Activated naive CD4-positive, alpha-beta T cell treated with anti-CD3 and anti-CD28 coated beads, Interleukin-2, amount 50 U/mL, for 72 hours (primary cell): ENCODE results near the gene RASGRP2. TPM values are rescaled to one million over a fixed set of nuclear protein-coding genes. Genes with fewer than 3 reads are reported as not detected.

Experiments used
- ATAC-seq, 2 donors: fragments of 150-1000 bp; cut with Tn5 transposase; 2 replicates each; pipeline ENCODE4 v1.10.0; 2021; ENCODE audit warnings: mild to moderate bottlenecking in 2 of 2, moderate library complexity in 2 of 2
- DNase-seq, 2 donors: peaks; one replicate each; pipeline ENCODE4 v3.0.0; 2021 to 2022; ENCODE audit warnings: low spot score in 2 of 2
- H3K27ac Mint-ChIP-seq, 2 donors: one replicate each; pipeline ENCODE4 v1.8.0; 2022; ENCODE audit warnings: mild to moderate bottlenecking in 2 of 2, mixed read lengths in 2 of 2
- H3K36me3 Mint-ChIP-seq, 2 donors: one replicate each; pipeline ENCODE4 v1.8.0; 2022; ENCODE audit warnings: mixed read lengths in 2 of 2
- H3K9me3 Mint-ChIP-seq, 2 donors: one replicate each; pipeline ENCODE4 v1.8.0; 2022; ENCODE audit warnings: mixed read lengths in 2 of 2
- total RNA-seq, 2 donors: library from RNA; stranded (reverse); gene quantifications; one replicate each; pipeline ENCODE4 v1.2.3, GENCODE V29; 2022

Gene RASGRP2
- total RNA-seq, 2 donors from 2014 or later = 12.5 to 12.6 TPM

GRCh38 chr11:64776875-64777274 lies 32.9 kb upstream of the RASGRP2 start:
- ATAC-seq = no peak
- peak overlapping the region; percentile 90 to 95 for H3K27ac Mint-ChIP-seq
- peaks cover 50 to 64% of the 10 kb centered on the region in 2 donors for H3K36me3 Mint-ChIP-seq
- no peak for DNase-seq
- H3K9me3 Mint-ChIP-seq = no peaks in the 10 kb centered on the region

- Mint-ChIP-seq H3K27ac (peak overlapping the region; percentile 90 to 95), H3K9me3 (no peaks in the 10 kb centered on the region), H3K36me3 (peaks cover 50 to 69% of the 10 kb centered on the region in 2 donors)
- ATAC-seq = no peak
- no peak for DNase-seq
Measured at GRCh38 chr11:64776425-64776824, 32.5 kb upstream of the RASGRP2 start.

- H3K27ac Mint-ChIP-seq = peak overlapping the region in 1 of 2 donors; percentile 79
- no peaks in the 10 kb centered on the region for H3K9me3 Mint-ChIP-seq
- ATAC-seq = no peak
- peaks cover 59 to 88% of the 10 kb centered on the region in 2 donors for H3K36me3 Mint-ChIP-seq
- no peak for DNase-seq
Measured at GRCh38 chr11:64774144-64774543, 30.2 kb upstream of the RASGRP2 start.

- peak in 1 of 2 donors; percentile 10 for ATAC-seq
- Mint-ChIP-seq H3K9me3 (no peaks in the 10 kb centered on the region), H3K27ac (peak overlapping the region in 1 of 2 donors; percentile 85), H3K36me3 (peaks cover 68 to 99% of the 10 kb centered on the region in 2 donors)
- DNase-seq = no peak
Measured at GRCh38 chr11:64772303-64773018, 28.5 kb upstream of the RASGRP2 start.

- peak overlapping the region in 1 of 2 donors; percentile 85 for H3K27ac Mint-ChIP-seq
- H3K36me3 Mint-ChIP-seq = peaks cover 64 to 93% of the 10 kb centered on the region in 2 donors
- DNase-seq (no peak), ATAC-seq (no peak)
- H3K9me3 Mint-ChIP-seq = no peaks in the 10 kb centered on the region
Measured at GRCh38 chr11:64771861-64772260, 27.9 kb upstream of the RASGRP2 start.

- H3K9me3 Mint-ChIP-seq = no peaks in the 10 kb centered on the region
- DNase-seq = no peak
- peak overlapping the region; percentile 44 to 67 for H3K27ac Mint-ChIP-seq
- no peak for ATAC-seq
- peaks cover 49 to 84% of the 10 kb centered on the region in 2 donors for H3K36me3 Mint-ChIP-seq
Measured at GRCh38 chr11:64770120-64770519, 26.2 kb upstream of the RASGRP2 start.

- DNase-seq (no peak), ATAC-seq (no peak)
- Mint-ChIP-seq H3K9me3 (no peaks in the 10 kb centered on the region), H3K27ac (peak overlapping the region in 1 of 2 donors; percentile 17), H3K36me3 (peaks cover 55 to 84% of the 10 kb centered on the region in 2 donors)
Measured at GRCh38 chr11:64769283-64769682, 25.3 kb upstream of the RASGRP2 start.

- H3K27ac Mint-ChIP-seq = peak overlapping the region in 1 of 2 donors; percentile 88
- H3K36me3 Mint-ChIP-seq = peaks cover 53 to 81% of the 10 kb centered on the region in 2 donors
- DNase-seq (no peak), ATAC-seq (no peak)
- H3K9me3 Mint-ChIP-seq = no peaks in the 10 kb centered on the region
Measured at GRCh38 chr11:64768300-64768694, 24.4 kb upstream of the RASGRP2 start.

GRCh38 chr11:64767344-64768299 lies 23.7 kb upstream of the RASGRP2 start:
- no peaks in the 10 kb centered on the region for H3K9me3 Mint-ChIP-seq
- peak; percentile 41 to 48 for ATAC-seq
- H3K36me3 Mint-ChIP-seq = peaks cover 51 to 79% of the 10 kb centered on the region in 2 donors
- peak; percentile 58 to 92 for DNase-seq
- peak overlapping the region; percentile 21 to 88 for H3K27ac Mint-ChIP-seq

- ATAC-seq (no peak), DNase-seq (no peak)
- Mint-ChIP-seq H3K36me3 (peaks cover 49 to 73% of the 10 kb centered on the region in 2 donors), H3K9me3 (no peaks in the 10 kb centered on the region), H3K27ac (peak overlapping the region in 1 of 2 donors; percentile 88)
Measured at GRCh38 chr11:64766881-64767280, 22.9 kb upstream of the RASGRP2 start.

- DNase-seq (peak in 1 of 2 donors; percentile 51), ATAC-seq (no peak)
- Mint-ChIP-seq H3K9me3 (no peaks in the 10 kb centered on the region), H3K36me3 (peaks cover 48 to 65% of the 10 kb centered on the region in 2 donors), H3K27ac (peak overlapping the region in 1 of 2 donors; percentile 96)
Measured at GRCh38 chr11:64765851-64766665, 22.1 kb upstream of the RASGRP2 start.

GRCh38 chr11:64765291-64765850 lies 21.4 kb upstream of the RASGRP2 start:
- DNase-seq (peak in 1 of 2 donors; percentile 53), ATAC-seq (no peak)
- H3K27ac Mint-ChIP-seq = peak overlapping the region in 1 of 2 donors; percentile 92
- no peaks in the 10 kb centered on the region for H3K9me3 Mint-ChIP-seq
- H3K36me3 Mint-ChIP-seq = peaks cover 41 to 58% of the 10 kb centered on the region in 2 donors

- Mint-ChIP-seq H3K36me3 (peaks cover 37 to 53% of the 10 kb centered on the region in 2 donors), H3K9me3 (no peaks in the 10 kb centered on the region), H3K27ac (peak overlapping the region; percentile 84 to 92)
- no peak for ATAC-seq
- peak in 1 of 2 donors; percentile 51 for DNase-seq
Measured at GRCh38 chr11:64764753-64765152, 20.8 kb upstream of the RASGRP2 start.

GRCh38 chr11:64764040-64764611 lies 20.2 kb upstream of the RASGRP2 start:
- peak; percentile 11 to 30 for ATAC-seq
- Mint-ChIP-seq H3K9me3 (no peaks in the 10 kb centered on the region), H3K27ac (peak overlapping the region; percentile 84 to 92), H3K36me3 (peaks cover 31 to 46% of the 10 kb centered on the region in 2 donors)
- DNase-seq = peak in 1 of 2 donors; percentile 57

- peak in 1 of 2 donors; percentile 54 for DNase-seq
- H3K9me3 Mint-ChIP-seq = no peaks in the 10 kb centered on the region
- peaks cover 30 to 41% of the 10 kb centered on the region in 2 donors for H3K36me3 Mint-ChIP-seq
- peak overlapping the region; percentile 84 to 92 for H3K27ac Mint-ChIP-seq
- ATAC-seq = peak in 1 of 2 donors; percentile 7
Measured at GRCh38 chr11:64763526-64764039, 19.6 kb upstream of the RASGRP2 start.
